NCI-H2227 (cell line): ENCODE measurements around the gene PGBD5.

Experiments used
- DNase-seq: peaks from one replicate; lab custom pipeline; 2025; ENCODE audit not compliant: unreplicated experiment; lab: John Stamatoyannopoulos, UW

Gene PGBD5

DNA sequence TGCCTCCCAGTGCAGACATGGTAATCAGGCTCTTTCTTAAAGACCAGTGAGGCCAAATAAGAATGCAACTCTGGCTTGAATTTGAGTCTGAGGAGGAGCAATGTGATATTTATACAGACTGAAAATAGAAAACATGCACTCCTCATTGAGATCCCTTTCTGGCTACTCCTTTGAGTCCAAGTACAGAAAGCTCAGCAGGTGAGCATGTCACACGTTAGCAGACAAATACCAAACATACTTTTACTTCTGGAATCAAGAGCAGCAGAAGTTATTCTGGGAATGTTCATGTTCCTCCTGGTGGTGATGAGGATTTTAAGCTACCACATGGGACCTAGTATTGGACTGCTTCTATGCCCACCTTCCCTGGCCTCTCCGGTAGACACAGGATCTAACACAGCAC is 48.3 kb downstream of the PGBD5 start:
- DNase-seq: no peak

DNA sequence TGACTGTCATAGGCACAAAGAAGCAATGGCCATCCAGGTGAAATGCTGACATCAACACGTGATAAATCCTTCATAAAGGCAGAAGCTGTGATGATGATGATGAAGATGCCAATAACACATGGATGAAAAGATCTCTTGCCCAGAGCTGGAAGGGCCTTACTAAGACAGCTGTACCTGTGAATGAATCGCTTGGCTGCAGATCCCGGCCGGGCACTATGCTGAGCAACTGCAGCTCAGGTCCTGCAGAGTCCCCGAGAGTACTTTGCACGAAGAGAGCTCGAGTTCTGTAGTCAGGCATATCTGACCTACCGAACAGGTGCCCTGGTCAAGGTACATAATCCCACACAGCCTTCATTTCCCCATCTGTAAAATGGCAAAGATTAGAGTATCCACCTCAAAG is 48.8 kb downstream of the PGBD5 start:
- no peak for DNase-seq

- no peak for DNase-seq
Observed at GRCh38 chr1:230376296-230376695, 49.8 kb downstream of the PGBD5 start.

GRCh38 chr1:230375780-230376179 is 50.4 kb downstream of the PGBD5 start:
- DNase-seq: no peak

DNA sequence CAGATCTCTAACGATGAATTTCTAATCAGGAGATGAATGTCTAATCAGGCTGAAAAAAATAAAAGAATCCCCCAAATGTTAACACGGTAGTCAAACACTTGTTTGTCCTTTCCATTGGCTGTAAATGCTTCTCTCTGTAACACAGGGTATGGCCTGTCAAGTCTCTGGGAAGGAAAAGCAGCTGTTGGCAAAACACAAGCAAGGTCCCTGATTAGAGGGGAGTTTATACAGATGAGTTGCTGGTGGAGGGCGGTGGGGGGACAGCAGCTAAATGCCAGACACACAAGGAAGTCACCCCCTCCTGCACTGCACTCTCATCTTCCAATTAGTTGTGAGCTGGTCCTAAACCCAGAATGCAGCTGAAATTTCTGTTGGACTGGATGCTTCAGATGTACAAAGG is 51.0 kb downstream of the PGBD5 start:
- no peak for DNase-seq

DNA sequence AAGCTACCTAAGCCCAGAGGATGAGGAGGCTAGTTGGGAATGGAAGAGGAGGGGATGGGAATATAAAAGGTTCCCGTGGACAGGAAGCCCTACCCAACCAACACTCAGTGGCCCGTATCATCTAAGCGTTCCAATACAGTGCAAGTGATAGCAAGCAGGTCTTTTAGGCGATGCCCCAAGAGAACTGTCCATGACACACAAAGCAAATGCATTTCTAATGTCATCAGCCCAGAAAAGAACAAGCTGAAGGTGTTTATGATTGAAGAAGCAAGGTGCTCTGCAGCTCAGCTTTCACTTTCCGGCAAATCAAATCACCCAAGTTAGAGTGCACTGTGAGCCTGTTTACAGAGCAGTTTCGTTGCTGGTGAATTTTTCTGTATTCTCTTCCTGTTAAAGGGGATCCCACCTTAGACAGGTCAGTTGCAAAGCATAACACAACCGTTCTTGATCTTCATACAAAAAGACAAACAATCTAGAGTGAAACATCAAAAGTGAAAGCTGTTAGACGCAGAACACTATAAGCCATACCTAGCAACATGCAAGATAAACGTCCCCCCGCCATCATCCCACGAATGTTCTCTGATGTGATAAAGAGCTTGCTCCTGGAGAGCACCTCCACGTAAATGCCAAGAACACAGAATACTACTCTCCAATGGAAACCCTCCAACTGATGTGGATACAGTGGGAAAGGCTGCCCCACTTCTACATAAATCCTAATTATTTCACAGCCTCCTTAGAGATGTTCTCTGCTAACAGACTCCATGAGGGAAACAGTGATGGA is 54.0 kb downstream of the PGBD5 start:
- DNase-seq: no peak

DNA sequence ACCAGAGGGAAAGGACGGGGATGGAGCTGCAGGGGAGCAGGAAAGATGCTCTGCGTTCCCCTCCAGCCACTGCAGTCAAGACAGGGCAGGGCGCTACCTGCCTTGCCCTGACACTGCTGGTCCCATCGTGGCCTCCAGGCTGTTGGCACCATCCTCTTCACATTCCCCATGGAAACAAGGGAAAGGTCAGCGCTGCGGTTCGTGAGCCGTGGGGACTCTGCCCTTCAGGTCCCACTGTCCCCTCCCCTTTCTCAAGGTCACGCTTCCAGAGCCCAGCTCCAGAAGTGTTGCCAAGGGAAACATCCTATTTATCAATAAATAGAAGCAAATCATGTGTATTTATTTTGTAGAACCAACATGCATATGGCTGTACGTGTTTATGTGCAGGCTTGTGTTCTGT is 56.0 kb downstream of the PGBD5 start:
- DNase-seq: no peak

- DNase-seq: no peak
Observed at GRCh38 chr1:230368871-230369270, 57.3 kb downstream of the PGBD5 start.

- DNase-seq: no peak
Observed at GRCh38 chr1:230368363-230368762, 57.8 kb downstream of the PGBD5 start.

DNA sequence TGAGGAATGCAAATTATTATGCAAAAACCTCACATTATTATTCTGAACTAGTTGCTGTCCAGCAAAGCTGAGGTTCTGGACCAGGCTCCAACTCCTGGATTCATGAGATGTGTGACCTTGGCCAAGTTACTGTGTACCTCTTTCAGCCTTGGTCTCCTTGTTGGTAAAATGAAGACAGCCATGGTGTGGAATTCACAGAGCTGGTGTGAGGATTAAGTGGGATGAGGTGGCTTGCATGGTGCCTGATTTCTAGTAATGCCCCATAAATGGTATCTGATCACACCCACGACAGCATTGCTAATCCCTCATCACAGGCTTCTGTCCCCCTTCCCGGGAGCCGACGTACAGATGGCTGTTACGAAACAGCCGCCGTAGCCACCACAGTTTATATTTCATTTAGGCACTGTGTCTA is 59.6 kb downstream of the PGBD5 start:
- no peak for DNase-seq

DNA sequence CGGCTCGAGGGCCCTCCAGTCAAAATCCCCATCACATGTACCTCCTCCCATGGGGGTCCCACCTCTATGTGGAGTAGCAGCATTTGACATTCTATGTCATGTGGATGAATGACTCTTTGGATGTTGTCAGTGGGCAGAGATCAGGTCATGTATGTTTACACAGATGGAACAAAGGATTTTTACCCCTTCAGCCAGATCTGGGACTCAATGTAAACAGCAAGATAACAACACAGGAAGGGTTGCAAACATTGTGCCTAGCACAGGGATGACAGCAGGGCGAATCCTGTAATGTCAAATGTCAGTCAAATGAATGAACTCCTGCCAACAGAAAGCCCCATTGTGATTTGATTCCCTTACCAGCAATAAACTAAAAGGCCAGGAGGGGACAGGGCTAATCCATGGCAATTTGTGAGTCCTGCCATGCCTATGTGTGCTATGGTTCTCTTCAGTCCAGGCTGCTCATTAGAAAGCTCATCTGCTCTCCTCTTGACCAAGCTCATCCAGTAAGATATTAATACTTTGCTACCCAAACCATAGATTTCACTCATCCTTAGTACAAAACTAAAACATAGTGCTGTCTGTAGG is 60.3 kb downstream of the PGBD5 start:
- no peak for DNase-seq

DNA sequence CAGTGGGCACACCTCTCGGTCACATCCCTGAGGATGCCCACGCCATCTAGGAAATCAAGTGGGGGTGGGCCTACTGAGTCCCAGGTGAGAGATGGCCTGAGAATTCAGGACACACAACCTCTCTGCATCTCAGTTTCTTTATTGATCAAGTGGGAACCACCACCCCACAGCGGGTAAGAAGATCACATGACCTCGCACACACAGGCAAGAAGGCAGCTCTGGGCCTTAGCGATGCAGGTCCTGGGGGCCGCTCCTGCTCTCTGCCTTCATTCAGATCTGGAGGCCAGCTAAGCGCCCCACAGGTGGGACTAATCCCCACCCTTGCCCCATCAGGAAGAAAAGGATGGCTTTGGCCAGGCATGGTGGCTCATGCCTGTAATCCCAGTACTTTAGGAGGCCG is 63.2 kb downstream of the PGBD5 start:
- no peak for DNase-seq

DNA sequence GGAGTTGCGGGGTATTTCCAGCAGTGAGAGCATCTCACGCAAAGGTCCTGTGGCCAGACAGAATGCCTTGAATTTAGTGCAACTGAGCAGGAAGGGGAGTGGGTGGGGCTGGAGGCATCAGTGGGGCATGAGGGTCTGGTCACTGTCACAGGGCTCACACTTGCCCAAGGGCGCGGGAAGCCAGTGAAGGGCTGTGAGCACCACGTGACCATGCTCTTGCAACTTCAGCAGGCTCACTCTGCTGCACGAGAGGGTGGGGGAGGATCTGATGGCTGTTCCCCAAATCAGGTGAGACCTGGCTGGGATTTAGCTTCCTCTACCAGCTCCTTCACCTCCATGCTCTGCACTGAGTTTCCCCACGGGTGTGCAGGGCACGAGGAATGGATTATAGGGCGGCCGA is 64.2 kb downstream of the PGBD5 start:
- DNase-seq: no peak

- no peak for DNase-seq
Observed at GRCh38 chr1:230359992-230360668, 66.0 kb downstream of the PGBD5 start.

DNA sequence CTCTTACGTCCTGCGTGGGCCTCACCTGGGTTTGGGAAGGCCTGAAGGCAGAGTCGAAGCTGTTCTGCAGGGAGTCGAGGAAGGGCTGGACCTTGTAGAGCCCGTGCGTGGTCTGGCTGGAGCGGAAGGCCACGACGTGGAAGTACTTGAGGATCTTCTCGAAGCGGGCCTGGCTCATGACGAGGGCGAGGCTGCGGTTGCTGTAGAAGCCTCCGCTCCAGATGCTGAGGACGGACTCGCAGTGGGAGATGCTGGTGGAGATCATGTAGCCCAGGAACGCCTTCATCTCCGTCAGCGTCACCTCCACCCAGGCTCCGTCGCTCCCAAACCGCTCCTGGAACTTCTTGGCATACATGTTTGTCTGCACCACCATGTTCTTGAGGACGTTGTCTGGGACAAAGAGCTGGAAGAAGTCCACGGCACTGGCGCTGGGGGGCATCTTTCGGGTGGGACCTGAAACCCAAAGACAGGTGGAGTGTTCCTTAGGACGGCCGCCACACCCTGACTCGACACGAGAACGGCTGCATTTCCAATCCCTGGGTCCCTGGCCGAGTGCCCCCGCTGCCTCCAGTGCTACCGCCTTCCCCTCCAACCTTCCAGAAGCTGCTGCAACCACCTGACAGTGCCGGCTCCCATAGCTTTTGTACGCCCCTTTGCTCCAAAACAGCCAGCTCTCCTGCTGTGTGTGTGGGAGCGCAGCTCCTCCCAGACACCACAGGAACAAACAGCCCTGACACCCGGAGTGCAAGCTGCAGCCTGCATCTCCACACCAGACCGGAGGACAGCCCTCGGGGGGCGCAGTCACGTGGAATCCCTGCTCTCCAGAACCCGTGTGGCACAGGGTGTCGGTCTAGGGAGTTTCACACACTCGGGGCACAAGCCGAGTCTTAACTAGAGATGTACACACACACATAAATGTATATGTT is 69.0 kb downstream of the PGBD5 start:
- DNase-seq: no peak

DNA sequence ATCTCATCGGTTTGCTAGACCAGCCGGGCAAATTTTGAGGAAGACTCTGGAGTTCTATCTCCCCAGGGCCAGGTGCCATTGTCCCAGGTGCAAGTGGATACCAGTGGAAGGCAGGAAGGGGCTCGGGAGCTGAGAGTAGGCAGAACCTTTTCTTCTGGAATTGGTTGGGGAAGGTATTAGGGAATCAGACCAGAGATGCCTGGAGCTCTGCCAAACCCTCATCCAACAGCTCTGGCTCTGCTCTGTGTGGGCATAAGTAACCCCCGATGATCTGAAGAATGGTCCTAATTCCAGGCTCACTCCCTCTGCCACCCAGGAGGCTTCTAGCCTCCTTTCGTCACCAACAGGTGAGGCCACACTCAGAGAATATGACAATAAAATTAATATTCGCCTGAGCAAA is 69.9 kb downstream of the PGBD5 start:
- no peak for DNase-seq

DNA sequence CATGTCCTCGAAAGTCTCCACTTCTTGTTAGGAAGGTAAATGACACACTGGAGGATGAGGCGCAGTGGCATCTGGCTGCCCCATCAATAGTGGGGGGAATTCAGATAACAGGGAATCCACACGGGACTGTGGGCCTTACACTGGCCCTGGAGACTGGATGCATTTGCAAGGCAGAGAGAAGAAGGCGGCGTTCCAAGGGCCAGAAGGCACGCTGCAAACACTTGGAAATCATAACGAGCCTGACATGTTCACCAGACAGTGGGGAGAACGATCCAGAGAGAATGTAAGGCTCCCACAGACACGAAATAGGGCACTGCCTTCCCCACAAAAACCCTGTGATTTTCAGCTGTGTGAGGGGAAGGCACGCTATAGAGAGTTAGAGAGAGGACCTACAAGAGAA is 70.5 kb downstream of the PGBD5 start:
- DNase-seq: no peak

DNA sequence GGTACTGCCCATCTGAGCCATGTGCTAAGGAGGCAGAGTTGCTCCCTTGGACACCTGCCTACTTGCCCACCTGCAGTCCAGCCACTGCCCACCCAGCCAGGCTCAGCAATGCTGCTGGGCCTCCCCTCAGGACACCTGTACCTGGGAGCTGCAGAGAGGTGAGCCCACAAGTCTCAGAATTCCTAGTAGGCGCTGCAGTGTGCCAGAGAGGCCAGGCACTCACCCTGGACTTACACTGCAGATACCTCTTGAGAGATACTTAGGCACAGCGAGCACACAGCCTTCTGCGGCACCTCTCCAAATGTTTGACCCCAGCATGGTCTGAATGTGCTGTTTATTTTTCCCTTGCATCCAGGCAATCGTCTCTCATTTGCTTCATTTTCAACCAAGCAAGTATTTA is 71.0 kb downstream of the PGBD5 start:
- no peak for DNase-seq

DNA sequence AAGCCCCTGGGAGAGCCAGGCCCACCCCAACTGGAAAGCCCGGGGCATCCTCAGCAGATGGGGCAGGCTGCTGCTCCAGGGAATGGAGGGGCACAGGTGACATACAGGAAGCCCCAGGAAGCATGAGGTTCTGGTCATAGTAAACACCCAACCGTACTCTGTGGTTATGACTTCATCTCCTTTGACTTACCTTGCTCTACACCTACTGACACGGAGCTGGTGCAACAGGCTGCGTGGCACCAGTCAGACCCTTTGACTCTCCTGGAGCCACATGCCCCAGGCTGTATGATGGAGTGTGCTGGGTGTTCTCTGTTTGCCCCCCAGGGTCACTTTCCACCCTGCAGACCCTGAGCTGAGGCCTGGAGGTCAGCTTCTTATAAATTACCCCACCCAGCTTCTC is 72.1 kb downstream of the PGBD5 start:
- DNase-seq: no peak

- no peak for DNase-seq
Observed at GRCh38 chr1:230352537-230352936, 73.6 kb downstream of the PGBD5 start.

DNA sequence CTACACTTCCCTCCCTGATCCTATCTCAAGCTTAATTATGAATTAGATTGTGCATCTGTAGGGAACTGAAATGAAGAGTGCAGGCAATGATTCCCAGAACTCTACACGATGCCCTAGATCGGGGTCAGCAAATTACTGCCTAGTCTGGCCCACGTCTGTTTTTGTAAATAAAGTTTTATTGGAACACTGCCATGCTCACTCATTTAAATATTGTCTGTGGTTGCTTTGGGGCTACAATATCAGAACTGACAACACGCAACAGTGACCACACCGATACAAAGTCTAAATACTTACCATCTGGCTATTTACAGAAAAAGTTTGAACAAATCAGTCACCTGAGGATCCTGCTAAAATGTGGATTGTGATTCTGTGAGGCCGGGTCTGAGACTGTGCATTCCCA is 74.1 kb downstream of the PGBD5 start:
- DNase-seq: no peak
